Measurements from ENCODE around the gene AP2M1.
"Not testable (repeated sequence)": the region's sequence is repeated elsewhere in the genome, so short reads cannot be mapped to it uniquely, and the experiment has no call there.

The AP2M1 gene

DNA sequence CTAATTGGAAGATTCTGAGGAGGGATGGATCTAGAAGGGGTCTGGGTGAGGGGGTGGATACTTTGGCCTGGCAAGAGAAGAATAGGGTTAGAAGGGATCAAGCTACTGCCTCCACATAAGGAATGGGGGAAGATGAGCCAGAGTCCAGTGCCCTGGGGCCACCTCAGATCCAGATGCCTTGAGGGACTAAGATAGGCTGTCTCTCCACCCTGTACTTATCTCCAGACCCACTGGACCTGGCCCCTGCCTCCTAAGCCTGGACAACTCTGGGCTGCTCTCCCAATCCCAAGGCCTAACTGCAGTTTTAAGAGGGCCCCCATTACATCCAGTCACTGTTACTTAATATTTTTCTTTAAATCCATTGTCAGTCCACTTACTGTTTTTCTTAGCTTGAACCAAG, 17.4 kb upstream of the AP2M1 start:
- no peak for DNase-seq (ENCODE audit: low spot score)

DNA sequence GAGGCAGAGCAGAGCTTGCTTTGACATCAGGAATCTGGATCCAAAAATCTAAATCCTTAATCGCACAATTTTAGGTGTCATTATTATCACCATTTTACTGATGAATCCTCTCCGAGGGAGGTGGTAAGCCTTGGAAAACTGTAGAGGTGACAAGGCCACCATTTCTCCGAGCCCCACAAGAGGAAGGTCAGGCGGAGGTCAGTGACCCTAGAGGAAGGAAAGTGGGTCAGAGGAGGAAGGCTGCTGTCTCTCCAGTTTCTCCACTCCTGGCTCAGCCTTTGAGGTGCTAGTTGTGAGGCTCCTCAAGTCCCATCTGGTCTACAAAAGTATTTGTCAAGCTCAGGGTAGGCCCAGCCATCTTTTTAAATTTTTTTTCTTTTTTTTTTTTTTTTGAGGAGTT, 16.3 kb upstream of the AP2M1 start:
- DNase-seq (ENCODE audit: low spot score): no peak

DNA sequence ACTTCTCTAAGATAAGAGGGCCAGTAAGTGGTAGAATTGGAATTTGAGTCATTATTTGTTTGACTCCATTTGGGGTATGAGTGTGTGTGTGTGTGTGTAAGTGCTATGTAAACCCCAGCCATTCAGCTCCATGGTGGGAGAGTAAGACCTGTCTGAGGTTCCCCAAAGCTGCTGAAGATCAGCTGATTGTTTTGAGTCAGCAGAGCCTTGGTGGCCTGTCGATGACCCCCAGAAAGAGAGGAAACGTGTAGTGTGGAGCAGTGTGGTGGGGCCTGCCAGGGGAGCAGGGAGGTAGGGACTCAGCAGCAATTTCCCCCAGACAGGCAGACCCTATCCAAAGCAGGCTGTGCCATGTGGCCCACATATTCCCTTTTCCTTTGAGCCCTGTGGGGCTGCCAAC, 14.2 kb upstream of the AP2M1 start:
- DNase-seq (ENCODE audit: low spot score): no peak

DNA sequence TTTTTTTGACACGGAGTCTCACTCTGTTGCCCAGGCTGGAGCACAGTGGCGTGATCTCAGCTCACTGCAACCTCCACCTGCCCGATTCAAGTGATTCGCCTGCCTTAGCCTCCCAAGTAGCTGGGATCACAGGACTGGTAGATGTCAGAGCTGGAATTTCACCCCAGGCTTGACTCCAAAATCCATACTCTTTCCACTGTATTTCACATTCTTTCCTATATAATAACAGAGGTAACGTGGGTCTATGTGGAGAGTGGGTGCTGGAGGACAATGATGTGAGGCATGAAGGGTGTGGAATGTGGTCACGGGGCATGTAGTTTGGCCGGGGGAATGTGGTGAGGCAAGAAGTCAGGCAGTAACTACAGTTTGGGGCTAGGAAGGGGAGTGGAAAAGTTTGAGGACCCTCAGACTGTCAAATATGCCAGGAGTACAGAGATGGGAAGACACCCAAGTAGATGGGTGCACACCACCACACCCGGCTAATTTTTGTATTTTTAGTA, 12.0 kb upstream of the AP2M1 start:
- DNase-seq (ENCODE audit: low spot score): not testable (repeated sequence)

DNA sequence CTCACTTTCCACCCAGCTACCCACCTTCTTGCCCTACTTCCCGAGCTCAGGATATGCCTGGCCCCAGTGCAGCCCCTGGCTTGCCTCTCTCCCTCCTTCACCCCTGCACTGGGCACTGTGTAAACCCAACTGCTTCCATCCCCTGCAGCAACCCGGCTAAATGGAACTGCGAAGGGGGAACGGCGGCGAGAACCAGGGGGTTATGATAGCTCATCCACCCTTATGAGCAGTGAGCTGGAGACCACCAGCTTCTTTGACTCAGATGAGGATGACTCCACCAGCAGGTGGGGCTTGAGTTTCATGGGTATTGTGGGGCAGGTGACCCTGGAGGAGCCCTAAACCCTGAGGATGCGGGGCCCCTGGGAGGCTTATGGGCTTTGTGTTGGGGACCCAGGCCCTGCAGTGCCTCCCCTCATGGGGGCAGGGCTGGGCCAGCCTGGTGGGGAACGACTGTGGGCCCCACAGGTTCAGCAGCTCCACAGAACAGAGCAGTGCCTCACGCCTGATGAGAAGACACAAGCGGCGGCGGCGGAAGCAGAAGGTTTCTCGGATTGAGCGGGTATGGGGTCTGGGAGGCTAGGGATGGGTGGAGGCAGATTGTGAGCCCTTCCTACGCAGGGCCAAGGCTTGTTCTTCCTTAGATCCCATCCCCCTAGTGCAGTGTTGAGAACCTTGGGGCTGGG, 9.9 kb upstream of the AP2M1 start:
- DNase-seq (ENCODE audit: low spot score): no peak

DNA sequence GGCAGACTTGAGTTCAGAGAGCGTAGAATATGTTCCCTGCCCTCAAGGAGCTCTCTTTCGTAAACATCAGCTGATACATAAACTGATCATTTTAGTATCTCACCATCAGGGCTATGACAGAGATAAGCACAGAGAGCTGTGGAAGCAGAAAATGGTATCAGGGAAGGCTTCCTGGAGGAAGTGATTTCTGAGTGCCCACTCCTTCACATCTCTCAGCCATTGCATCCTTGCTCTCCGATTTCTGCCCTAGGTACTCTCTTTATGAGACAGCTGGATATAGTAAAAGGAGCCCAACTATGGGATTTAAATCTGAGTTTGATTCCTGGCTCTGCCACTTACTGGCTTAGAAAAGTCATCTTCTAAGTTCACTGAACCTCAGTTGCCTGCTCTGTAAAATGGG, 9.1 kb upstream of the AP2M1 start:
- no peak for DNase-seq (ENCODE audit: low spot score)

DNA sequence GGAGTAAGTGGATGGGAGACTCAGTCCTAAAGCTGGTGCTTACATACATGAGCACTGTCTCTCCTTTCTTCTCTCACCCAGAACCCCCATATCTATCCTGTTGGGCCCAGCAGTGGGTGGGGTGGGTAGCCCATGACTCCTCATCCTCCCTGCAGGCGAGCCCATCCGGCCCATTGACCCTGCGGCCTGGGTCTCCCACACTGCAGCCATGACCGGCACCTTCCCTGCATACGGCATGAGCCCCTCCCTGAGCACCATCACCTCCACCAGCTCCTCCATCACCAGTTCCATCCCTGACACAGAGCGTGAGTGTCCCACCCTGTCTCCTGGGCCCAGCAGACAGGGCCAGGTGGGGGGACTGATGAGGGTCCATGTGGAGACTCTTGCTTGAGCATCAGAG, 8.0 kb upstream of the AP2M1 start:
- no peak for DNase-seq (ENCODE audit: low spot score)

DNA sequence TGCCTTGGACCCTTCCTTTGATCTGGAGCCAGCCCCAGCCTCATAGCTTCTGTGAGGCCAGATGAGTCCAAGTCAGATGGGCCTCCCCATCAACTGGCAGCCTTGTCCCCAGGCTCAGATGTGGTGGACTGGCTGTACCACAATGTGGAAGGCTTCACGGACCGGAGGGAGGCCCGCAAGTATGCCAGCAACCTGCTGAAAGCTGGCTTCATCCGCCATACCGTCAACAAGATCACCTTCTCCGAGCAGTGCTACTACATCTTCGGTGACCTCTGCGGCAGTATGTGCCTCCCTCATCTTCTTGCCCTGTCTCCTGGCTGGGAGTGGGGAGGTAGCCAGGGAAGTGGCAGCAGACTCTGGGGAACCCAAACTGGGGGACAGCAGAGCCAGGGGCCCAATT, 6.9 kb upstream of the AP2M1 start:
- DNase-seq (ENCODE audit: low spot score): no peak

DNA sequence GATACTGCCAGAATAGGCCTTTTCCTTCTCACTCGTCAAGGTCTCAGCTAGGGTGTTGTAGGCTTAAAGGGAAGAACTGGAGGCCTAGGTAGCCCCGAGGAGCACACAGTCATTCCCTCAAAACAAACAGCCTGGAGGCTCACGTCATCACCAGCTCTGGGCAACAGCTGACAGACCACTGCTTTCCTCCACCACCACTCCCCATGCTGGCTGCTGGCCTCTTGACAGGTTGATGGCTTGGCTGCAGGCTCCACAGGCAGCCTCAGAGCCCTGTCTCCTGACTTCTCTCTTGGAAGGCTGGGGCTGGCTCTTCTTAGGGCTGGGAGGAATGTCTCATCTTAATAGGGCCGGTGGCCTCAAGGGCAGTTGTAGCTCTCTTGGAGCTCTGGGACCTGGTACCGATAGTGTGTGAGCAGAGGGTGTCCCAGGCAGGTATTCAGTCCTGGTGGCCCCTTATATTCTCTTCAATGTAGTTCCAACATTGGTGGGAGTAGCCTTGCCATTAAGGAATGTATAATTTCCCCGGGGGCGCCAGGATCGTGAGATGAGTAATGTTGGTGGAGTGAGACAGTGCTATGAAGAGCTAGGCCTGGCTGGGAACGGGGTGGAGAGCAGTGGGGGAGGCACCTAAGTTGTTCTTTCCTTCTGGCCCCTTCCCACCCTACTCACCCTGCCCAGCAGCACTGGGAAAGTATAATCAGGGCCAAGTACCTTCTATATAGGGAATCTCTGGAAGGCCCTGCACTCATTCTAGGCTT, 6.1 kb upstream of the AP2M1 start:
- no peak for DNase-seq (ENCODE audit: low spot score)

DNA sequence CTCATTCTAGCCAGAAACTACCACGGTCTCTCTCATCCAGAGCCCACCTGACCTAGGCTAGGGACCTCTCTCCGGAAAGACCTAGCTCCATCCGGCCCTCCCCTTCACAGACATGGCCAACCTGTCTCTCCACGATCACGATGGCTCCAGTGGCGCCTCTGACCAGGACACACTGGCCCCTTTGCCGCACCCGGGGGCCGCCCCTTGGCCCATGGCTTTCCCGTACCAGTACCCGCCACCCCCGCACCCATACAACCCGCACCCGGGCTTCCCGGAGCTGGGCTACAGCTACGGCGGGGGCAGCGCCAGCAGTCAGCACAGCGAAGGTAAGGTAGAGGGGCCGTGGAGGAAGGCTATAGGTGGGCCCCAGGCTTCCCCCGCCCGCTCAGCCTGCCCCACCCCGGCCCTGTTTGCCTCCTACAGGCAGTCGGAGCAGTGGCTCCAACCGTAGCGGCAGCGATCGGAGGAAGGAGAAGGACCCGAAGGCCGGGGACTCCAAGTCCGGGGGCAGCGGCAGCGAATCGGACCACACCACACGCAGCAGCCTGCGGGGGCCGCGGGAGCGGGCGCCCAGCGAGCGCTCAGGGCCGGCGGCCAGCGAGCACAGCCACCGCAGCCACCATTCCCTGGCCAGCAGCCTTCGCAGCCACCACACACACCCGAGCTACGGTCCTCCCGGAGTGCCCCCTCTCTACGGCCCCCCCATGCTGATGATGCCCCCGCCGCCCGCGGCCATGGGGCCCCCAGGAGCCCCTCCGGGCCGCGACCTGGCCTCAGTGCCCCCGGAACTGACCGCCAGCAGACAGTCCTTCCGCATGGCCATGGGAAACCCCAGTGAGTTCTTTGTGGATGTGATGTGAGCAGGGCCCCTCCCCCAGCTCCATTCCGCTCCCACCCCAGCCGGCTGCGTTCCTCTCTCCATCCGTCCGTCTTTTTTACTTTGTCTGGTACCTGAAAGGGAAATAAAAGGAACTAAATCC, 4.5 kb upstream of the AP2M1 start:
- no peak for DNase-seq (ENCODE audit: low spot score)

DNA sequence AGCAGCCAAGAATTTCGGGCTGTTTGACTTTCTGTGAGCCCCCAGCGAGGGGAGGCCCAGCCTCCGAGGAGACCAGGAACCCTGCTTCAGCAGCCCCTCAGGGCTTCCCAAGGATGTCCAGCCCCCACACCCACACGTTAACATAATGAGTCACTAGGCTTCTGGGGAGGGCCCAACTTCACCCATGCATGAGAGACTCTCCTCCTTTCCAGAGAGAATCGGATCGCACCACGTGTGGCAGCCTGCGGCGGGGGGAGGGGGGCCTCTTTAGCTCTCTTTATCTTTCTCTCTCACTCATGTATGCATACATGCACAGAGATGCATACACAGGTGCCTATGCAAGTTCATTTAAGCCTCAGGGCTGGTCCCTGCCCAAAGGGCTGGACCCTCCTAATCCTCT, 3.1 kb upstream of the AP2M1 start:
- DNase-seq (ENCODE audit: low spot score): no peak

DNA sequence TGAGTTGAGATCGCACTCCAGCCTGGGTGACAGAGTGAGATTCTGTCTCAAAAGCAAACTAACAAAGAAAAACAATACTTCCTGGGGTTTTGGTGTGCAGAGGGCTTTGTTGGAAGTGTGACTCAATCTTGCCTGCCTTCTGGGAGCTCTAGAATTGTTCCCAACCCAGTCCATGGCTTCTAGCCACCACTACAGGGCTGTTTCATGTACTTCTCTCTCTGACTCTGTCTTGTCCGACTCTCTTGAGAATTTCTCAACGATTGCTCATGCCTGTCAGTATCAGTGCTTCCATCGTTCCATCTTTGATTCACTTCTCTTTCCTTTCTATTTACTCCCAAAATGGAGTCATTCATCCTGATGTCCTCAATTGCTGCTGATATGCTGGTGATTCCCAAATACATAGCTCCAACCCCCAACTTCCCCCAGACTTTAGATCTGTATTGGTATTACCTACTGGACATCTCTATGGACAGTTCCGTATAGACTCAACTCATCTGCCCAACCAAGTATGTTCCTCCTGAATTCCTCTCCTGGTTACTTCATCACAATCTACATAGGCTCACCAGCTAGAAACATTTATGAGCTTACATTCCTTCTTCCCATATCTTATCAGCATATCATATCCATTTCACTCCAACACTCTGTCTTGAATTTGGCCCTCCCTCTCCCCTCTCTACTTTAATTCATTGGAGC, 1.8 kb upstream of the AP2M1 start:
- DNase-seq (ENCODE audit: low spot score): no peak

DNA sequence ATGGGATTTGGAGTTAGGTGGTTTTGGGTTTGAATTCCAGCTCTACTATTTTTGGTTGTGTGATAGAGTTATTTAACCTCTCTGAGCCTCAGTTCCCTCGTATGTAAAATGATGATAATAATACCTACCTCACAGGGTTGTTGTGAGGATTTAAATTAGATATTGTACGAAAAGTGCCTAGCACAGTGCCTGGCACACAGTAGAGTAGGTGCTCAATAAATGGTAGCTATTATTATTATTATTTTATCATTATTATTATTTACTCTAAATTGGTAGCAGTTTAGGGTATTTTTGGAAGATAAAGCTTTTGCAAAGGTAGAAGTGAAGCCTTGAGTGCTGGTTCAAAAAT, 1.3 kb upstream of the AP2M1 start:
- no peak for DNase-seq (ENCODE audit: low spot score)

DNA sequence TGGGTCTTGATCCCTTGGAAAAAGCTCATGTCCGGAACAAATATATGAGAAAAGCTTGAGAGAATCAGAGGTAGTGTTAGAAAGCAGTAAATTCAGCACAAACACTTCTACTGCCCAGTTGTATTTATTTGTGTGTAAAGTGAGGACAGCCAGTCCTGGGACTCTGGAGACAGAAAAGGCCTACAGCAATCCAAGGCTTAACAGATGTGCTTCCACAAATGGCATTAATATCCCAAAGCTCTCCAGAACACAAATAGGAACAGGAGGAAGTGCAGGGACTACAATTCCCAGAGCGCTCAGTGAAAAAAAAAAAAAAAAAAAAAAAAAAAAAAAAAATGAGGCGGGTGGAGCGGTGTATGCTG, 390 bp upstream of the AP2M1 start:
- no peak for DNase-seq (ENCODE audit: low spot score)

DNA sequence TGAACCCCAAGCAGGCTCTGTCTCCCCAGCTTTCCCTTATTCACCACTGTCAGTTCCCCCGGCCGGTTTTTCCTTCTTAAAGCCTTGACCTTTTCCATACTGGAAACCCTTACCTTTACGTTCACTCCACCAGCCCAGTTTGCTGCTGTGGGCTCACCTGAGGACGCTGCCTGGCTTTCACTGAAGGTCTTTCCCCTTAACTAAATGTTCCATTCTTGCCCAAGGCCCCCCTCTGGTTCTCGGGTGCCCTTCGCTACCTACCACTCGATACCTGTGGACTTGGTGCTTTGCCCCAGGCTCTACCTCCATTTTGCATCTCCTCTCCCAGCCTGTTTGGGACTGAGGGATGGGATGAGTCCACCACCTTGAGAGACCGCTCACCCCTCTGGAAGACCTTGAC, 851 bp downstream of the AP2M1 start:
- DNase-seq (ENCODE audit: low spot score): no peak

DNA sequence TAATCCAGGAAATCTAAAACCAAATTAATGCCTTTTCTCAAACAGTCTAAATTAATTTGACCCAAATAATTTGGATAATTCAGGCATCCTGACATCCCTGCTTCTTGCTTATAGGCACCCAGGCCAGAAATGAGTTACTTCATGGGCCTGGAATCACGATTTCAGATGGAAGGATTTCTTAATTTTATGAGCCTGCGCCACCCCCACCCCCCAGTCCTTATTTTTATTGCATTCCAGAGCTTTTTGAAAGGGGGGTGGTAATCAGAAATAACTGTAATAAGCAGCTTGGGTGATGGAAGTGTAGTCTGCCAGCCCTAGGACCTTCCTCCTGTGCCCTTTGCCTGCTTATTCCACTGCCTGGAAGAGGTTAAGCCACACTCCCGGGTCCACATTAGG, 1.3 kb downstream of the AP2M1 start:
- DNase-seq (ENCODE audit: low spot score): no peak

DNA sequence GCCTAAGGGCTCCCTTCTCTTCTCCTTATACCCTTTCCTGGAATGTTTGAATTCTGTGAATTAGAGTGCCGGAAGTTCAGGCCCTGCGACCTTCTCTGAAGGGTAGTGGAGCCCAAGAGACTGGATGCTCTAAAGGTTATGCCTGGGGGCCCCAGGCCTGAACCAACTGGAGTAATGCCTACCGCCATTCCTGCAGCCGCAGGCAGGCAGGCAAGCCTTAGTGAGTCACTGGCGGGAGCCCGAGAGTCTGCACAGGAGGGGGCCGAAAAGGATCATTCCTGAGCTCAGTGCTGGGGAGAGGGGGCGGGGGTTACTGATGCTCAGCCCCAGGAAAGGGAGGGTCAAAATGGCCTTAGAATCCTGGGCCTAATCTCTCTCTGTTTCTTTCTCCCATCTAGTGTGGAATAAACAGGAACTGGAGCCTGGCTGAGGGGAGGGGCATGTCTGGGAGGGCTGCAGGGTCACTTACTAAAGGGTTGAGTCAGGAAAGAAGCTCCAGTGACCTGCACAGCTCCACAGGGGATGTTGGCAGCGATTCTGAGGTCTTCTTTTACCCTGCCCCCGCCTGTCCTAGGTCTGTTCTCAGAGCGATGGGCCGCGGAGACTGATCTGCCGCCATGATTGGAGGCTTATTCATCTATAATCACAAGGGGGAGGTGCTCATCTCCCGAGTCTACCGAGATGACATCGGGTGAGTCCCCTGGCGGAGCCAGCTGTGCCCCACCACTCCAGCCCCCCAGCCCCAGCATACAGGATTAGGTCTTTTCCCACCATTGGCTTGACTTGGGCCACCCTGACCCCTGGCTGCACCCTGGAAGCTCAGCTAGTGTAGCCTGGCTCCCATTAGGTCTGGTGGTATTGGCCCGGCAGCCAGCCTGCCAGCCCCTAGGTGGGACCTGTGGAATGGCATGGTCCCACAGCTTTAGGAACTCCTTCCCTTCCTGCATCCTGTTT, 2.0 kb downstream of the AP2M1 start:
- peak; percentile 89 for DNase-seq (ENCODE audit: low spot score)

DNA sequence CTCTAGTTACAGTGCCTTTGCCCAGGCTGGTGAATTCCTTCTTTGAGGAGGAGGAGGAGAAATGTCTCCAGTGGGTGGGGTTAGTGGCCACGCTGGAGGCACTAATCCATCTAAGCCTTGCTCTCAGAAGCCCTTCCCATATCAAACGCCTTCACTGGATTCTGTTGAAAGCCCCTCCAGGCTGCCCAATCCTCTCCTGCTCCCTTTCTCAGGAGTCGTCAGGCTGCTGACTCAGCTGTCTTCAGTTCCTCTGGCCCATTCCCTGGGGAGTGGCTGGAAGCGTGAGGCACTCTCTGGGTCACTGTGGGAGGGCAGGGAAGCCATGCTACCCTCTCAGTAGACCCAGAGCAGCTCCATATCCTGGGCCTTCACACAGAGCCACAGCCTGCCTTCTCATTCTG, 2.7 kb downstream of the AP2M1 start:
- no peak for DNase-seq (ENCODE audit: low spot score)

DNA sequence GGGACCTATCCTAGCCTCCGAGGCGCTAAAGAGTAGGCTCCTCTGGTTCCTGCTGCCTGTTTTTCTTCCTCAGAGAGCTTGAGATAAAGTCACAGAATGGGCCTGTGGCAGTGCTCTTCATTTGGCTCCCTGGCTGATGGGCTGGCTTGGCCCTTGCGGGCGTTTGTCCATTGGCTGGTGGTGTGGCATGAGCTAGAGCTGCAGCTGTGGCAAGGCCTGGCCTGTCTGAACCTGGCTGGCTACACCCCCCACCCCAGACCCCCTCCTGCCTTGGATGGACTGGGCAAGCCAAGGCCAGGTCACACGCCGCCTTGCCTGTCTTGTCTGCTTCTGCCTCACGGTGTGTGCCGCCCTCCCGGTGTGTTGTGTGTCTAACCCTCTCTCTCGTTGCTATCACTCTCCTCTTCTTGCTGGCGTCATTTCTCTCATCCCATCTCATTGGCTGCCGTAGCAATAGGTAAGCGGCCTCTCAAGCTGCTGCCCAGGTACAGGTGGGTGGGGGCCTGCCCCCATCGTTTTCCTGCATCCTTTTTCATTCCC, 3.2 kb downstream of the AP2M1 start:
- no peak for DNase-seq (ENCODE audit: low spot score)

DNA sequence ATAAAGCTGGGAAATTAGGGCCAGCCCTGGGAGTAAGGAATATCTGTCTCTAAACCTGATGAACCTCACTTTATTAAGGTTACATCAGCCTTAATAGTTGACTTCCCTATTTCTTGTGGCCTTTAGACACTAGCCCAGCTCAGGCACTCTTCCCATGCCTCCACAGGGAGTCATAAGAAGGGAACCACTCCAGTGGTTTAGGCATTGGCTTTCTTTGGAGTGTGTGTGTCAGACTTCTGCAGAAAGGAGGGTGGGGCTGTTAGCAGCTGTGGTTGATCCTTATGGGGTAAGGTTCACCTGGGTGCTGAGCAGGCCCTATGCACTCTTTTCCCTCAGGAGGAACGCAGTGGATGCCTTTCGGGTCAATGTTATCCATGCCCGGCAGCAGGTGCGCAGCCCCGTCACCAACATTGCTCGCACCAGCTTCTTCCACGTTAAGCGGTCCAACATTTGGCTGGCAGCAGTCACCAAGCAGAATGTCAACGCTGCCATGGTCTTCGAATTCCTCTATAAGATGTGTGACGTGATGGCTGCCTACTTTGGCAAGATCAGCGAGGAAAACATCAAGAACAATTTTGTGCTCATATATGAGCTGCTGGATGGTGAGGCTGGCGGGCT, 4.0 kb downstream of the AP2M1 start:
- DNase-seq (ENCODE audit: low spot score): no peak

Data from RKO (cell line).